Measurements from ENCODE around the gene MYL10.
"Not testable (repeated sequence)": the region's sequence is repeated elsewhere in the genome, so short reads cannot be mapped to it uniquely, and the experiment has no call there.

Gene MYL10

GRCh38 chr7:101618207-101618839 lies 10.8 kb downstream of the MYL10 start:
- DNase-seq (ENCODE audit: low read depth) = no peak

DNA sequence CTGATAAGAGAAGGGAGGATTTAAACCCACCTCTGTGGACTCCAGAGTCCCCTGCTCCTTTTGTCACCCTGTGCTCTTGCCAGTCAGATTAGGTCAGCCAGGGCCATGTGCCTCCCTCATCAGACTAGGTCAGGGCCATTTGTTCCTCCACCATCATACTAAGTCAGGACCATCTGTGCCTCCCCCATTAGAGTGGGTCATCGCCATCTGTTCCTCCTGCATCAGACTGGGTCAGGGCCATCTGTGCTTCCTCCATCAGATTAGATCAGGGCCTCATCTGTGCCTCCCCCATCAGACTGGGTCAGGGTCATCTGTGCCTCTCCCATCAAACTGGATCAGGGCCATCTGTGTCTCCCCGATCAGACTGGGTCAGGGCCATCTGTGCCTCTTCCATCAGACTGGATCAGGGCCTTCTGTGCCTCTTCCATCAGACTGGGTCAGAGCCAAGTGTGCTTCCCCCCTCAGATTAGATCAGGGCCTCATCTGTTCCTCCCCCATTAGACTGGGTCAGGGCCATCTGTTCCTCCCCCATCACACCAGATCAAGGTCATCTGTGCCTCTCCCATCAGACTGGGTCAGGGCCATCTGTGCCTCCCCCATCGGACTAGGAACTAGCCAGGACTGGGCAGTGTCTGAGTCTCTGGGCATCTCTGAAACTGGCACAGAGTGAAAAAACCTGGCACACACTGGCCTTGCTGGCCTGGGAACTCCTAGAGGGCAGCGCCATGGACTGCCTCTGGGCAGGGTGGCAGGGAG lies 11.5 kb downstream of the MYL10 start:
- no peak for DNase-seq (ENCODE audit: low read depth)

GRCh38 chr7:101615446-101615845 lies 13.7 kb downstream of the MYL10 start:
- no peak for DNase-seq (ENCODE audit: low read depth)

GRCh38 chr7:101614939-101615302 lies 14.2 kb downstream of the MYL10 start:
- DNase-seq (ENCODE audit: low read depth) = no peak

DNA sequence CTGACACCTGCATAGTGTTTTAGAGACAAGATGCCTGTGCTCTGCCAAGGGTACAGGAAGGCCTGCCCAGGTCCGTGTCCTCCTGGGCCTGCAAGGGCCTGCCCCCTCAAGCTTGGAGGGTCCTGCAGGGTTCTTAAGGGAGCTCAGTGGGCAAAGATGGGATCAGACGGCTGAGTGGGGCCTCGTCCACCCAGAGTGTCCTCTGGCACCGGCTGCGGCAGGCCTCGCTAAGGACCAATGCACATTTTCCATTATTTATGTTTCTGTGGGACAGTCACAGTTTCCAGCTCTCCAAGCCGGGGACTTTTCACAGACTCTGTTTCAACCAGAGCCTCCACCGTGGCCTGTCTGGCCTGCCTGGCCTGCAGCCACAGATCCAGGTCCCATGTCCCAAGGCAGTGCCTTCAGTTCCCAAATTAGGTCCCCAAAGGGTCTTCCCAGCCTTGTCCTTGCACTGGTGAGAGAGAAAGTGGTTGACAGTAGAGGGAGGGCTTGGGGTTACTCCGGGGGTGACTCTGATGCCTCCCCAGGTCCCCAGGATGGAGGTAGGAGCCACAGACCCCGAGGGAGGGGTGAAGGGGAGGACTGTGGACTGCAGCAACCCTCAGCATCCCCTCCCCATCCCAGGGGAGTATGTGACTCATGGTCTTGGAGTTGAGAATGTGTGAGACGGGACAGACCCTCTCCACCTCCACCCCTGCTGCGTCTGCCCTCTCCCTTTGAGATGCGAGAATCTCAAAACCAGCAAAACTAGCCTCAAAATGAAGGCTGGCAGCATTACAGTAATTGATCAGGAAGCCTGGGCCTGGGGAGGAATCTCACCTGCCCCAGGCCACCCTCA lies 14.8 kb downstream of the MYL10 start:
- no peak for DNase-seq (ENCODE audit: low read depth)

DNA sequence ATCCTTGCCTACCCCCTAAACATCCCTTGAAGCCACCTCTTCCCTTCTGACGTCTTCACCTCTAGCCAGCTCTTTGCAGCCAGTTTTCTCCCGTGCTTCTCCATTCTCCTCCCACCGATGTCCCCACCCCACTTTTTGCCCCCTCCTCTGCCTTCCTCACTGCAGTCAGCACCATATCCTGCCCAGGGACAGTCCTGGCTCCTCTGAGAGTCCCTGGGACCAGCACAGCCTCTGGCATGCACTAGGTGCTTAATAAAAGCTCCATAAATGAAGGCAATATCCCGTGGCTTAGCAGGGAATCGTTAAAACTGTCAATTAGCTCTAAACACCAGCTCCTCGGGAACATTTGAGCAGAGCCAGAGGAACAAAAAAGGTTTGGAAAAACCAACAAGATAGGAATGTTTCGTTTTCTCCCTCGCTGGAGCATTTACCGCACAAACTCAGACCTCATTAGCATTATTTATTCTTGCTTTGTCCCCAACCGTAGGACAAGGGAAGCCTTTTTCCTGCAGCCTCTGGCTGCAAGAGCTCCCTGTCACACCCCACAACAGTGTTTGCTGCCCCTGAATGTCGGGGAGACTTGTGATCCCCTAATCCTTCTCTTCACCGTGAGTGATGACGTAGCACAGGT lies 16.1 kb downstream of the MYL10 start:
- no peak for DNase-seq (ENCODE audit: low read depth)

GRCh38 chr7:101608772-101609713 lies 20.1 kb downstream of the MYL10 start:
- DNase-seq (ENCODE audit: low read depth) = no peak

DNA sequence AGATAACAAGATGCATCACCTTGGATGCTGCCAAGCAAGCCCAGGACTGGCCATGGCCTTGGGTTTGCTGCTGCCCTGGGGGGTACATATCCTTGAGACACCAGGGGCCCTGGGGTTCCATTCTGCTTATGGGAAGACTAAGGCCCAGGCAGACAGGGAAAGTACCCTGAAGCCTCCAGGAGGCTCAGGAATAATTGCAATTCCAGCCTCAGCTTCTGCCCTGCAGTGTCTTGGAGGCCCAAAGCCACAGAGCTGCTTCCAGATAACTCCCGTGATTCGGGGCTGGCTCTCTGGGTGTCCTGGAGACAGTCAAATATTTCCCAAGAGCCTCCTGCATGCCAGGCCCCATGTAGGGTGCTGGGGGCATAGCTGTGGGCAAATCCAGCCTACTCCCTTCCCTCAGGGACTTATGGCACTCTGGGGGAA lies 22.6 kb downstream of the MYL10 start:
- DNase-seq (ENCODE audit: low read depth) = no peak

DNA sequence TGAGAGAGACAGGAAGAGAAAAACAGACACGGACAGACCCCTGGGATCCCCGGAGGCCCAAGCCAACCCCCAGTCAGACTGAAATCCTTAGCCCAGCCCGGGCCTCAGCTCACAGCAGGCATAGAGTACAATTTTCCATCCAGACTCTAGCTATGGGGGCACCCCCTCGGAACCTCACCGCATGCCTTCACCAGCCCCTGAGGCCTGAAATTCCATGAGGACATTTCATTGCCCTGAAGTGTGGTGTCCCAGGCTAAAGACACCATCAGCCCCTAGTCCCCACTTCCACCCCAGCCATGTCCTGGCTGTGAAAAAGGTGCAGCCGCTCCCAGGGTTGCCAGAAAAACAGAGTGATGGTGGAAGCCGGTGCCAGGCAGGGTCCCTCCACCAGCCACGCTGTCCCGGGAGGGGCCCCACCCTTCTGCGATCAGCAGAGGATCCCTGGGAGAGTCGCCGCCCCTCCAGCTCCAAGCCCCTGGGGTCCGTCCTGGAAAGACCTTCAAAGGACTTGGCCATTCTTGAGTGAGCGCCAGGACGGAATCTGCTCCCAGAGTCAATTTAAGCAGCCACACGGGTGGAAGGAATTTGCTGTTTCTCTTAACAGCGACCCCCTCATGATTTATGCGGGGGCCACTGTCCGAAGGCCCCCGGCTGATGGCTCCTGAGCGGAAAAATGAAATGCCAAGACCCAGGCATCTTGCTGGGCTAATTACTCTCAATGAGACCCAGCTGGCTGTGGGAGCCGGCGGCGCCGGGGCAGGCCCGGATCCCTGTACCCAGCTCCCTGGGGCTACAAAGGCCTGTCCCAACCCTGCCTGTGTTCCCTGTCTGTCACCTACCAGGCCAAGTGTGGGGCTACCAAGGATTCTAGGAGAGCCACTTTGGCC lies 23.2 kb downstream of the MYL10 start:
- DNase-seq (ENCODE audit: low read depth) = no peak

- not testable (repeated sequence) for DNase-seq (ENCODE audit: low read depth)
Observed at GRCh38 chr7:101604934-101605332, 24.2 kb downstream of the MYL10 start.

DNA sequence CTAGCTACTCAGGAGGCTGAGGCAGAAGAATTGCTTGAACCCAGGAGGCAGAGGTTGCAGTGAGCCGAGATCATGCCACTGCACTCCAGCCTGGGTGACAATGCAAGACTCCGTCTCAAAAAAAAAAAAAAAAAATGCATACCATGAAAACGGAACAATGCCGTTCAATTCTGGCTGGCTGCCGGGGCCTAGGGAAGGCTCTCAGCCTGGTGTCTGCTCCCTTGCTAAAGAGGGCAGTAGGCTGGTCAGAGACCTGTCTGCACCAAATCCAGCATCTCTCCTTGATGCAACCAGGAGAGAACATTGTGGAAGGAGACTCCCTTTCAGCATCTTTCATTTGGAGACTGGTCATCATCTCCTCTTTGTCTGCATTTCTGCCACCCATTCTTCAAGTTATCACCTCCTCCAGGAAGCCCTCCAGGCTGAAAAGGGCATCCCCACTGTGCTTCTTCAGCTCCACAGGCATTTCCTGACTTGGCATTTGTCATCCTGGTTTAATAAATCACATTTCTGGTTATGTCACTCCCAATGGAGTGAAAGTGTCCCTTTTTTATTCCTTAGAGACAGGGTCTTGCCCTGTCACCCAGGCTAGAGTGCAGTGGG lies 24.7 kb downstream of the MYL10 start:
- DNase-seq (ENCODE audit: low read depth) = no peak

DNA sequence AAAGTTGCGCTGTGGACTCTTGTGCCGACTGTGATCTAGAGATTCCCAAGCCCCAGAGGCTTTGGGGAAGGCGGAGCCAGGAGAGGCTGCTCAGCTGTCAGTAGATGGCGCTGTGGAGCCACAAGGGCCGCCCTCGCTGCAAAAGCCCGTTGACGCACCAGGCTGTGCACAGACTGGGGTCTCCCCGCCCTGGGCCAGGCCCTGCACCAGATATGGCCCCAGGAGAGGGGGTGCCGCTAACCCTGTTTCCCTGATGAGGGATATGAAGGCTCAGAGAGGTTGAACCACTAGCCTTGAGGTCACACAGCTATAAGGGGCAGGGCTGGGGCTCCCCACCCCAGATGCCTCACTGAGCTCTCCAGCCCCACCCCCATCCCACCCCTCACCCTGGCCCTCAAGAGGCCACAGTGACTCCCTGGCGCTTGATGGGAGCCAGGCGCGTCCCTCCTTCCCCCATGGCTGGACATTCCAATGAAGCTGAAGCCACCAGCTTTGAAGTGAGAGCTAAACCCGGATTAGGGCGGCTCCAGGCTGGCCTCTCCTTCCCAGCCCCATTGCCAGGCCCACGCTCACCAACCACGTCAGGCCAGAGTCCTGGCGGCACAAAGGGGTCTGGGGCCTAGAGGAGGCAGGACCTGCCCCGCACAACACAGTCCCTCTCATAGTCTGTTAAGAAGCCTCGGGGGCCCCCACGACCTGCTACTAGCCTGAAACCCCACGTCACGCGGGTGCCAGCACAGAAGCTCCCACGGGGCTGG lies 26.4 kb downstream of the MYL10 start:
- DNase-seq (ENCODE audit: low read depth) = peak; percentile 33

- no peak for DNase-seq (ENCODE audit: low read depth)
Observed at GRCh38 chr7:101602082-101602481, 27.0 kb downstream of the MYL10 start.

DNA sequence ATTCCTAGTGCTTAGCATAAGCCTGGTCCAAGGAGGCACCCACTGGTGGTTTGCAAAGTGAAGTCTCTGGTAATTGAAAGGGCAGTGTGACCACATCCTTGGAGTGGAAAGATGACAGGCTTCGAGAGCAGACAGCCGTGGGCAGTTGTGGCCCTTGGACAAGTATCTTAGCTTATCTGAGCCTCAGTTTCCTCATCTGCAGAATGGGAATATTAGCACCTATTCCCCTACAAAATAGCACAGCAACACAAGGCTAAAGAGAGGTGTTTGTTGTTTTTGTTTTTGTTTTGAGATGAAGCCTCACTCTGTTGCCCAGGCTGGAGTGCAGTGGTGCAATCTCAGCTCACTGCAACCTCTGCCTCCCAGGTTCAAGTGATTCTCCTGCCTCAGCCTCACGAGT lies 29.3 kb downstream of the MYL10 start:
- DNase-seq (ENCODE audit: low read depth) = no peak

DNA sequence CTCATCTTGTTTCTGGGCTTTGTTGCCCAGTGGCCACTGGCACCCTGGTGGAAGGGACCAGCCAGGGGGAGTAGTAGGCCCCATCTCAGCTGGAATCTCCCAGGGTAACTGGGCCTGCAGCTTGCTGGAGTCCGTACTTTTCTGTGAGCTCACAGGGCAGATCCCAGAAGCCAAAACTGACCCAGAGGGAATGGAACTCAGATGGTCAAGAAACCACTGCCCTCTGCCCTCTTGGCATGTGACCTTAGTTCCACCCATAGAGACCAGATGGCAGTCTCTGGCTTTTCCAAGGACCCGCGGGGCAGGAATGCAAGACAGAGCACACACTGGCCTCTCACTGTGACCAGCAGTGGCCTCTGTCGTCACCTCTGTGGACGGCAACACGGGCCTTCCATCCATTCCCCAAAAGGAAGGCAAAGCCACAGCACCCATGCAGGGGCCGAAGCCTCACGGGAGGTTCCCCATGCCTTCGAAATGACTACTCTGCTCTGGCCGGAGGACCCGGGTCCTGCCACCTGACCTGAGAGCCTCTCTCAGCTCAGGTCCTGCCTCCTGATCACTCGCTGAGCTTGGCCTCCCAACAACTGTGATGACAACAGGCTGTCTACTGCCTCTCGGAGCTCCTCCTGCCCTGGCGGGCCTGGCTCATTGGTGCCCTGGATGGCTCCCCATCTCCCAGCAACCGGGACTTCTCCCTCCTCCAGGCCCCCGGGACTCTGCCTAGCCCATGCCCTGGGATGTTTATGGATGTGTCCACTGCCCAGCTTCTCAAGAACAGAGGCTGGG lies 29.9 kb downstream of the MYL10 start:
- no peak for DNase-seq (ENCODE audit: low read depth)

- no peak for DNase-seq (ENCODE audit: low read depth)
Observed at GRCh38 chr7:101598422-101598985, 30.6 kb downstream of the MYL10 start.

GRCh38 chr7:101597941-101598340 lies 31.2 kb downstream of the MYL10 start:
- no peak for DNase-seq (ENCODE audit: low read depth)

GRCh38 chr7:101596898-101597297 lies 32.2 kb downstream of the MYL10 start:
- DNase-seq (ENCODE audit: low read depth) = no peak

Measured in stimulated activated CD8-positive, alpha-beta memory T cell treated with anti-CD3 and anti-CD28 coated beads, Interleukin-7, amount 100 ng/mL, for 24 hours (primary cell).